ENCODE data around the gene TGFB3.

GRCh38 chr14:75941030-75941429, 40.8 kb downstream of the TGFB3 start:
- TF ChIP-seq CTCF (IDR thresholded peaks at IDR 0.05) (no peak), POLR2A (IDR thresholded peaks at IDR 0.05) (no peak)

Data from esophagus squamous epithelium (tissue), 4 donors.